Measurements from ENCODE around the gene ASB6.

Gene ASB6

GRCh38 chr9:129631674-129632129 lies 10.2 kb downstream of the ASB6 start:
- TF ChIP-seq TAF1 (IDR thresholded peaks at IDR 0.05; ENCODE audit: borderline replicate concordance, insufficient read depth, low read length) (no peak), SIN3A (IDR thresholded peaks at IDR 0.05; ENCODE audit: borderline replicate concordance, insufficient read depth, low read length) (no peak), REST (IDR thresholded peaks at IDR 0.05; ENCODE audit: insufficient read depth in 1 of 2, low read depth in 2 of 2, low read length in 2 of 2) (no peak), POLR2AphosphoS5 (IDR thresholded peaks at IDR 0.05; ENCODE audit: low read depth, low read length) (no peak), FOXP2 (optimal IDR thresholded peaks at IDR 0.05; ENCODE audit: borderline replicate concordance, extremely low read depth, extremely low read length, insufficient read depth) (no peak)

- TF ChIP-seq TAF1 (IDR thresholded peaks at IDR 0.05; ENCODE audit: borderline replicate concordance, insufficient read depth, low read length) (no peak), POLR2AphosphoS5 (IDR thresholded peaks at IDR 0.05; ENCODE audit: low read depth, low read length) (no peak), FOXP2 (optimal IDR thresholded peaks at IDR 0.05; ENCODE audit: borderline replicate concordance, extremely low read depth, extremely low read length, insufficient read depth) (no peak)
These were observed 10.8 kb downstream of the ASB6 start for GRCh38 chr9:129630967-129631673.

DNA sequence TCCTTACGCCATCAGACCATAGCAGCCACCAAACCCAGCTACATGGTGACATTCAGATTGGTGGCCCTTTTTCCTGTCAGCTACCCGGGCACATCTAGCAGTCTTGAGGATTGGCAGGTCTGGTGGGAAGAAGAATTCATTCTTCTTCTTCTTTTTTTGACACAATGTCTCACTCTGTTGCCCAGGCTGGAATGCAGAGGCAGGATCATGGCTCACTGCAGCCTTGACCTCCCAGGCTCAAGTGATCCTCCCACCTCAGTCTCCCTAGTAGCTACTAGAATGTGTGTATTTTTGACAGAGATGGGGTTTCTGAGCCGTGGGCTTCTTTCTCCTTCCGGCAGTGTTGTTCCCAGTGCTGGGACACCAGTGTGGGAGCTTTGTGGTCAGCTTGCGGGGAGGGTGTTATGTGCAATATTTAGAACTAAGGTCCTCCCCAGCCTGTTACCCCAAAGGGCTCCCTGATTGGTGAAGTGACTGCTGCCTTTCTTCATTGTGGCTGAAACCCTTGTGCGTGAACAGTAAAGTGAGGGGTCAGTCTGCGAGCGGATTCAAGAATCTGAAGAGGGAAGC lies 12.6 kb downstream of the ASB6 start:
- no peak for TF ChIP-seq FOXP2 (optimal IDR thresholded peaks at IDR 0.05; ENCODE audit: borderline replicate concordance, extremely low read depth, extremely low read length, insufficient read depth)
- no peak; the same call in 1 of the 2 replicates for TF ChIP-seq POLR2AphosphoS5 (IDR thresholded peaks at IDR 0.05; ENCODE audit: low read depth, low read length)
- no peak for TF ChIP-seq SIN3A (IDR thresholded peaks at IDR 0.05; ENCODE audit: borderline replicate concordance, insufficient read depth, low read length)
- TF ChIP-seq REST (IDR thresholded peaks at IDR 0.05; ENCODE audit: insufficient read depth in 1 of 2, low read depth in 2 of 2, low read length in 2 of 2) = no peak
- TF ChIP-seq TAF1 (IDR thresholded peaks at IDR 0.05; ENCODE audit: borderline replicate concordance, insufficient read depth, low read length) = no peak

- no peak for TF ChIP-seq POLR2AphosphoS5 (IDR thresholded peaks at IDR 0.05; ENCODE audit: low read depth, low read length)
- no peak for TF ChIP-seq REST (IDR thresholded peaks at IDR 0.05; ENCODE audit: insufficient read depth in 1 of 2, low read depth in 2 of 2, low read length in 2 of 2)
- no peak for TF ChIP-seq FOXP2 (optimal IDR thresholded peaks at IDR 0.05; ENCODE audit: borderline replicate concordance, extremely low read depth, extremely low read length, insufficient read depth)
- TF ChIP-seq SIN3A (IDR thresholded peaks at IDR 0.05; ENCODE audit: borderline replicate concordance, insufficient read depth, low read length) = no peak
- no peak for TF ChIP-seq TAF1 (IDR thresholded peaks at IDR 0.05; ENCODE audit: borderline replicate concordance, insufficient read depth, low read length)
These were observed 13.2 kb downstream of the ASB6 start for GRCh38 chr9:129628709-129629108.

DNA sequence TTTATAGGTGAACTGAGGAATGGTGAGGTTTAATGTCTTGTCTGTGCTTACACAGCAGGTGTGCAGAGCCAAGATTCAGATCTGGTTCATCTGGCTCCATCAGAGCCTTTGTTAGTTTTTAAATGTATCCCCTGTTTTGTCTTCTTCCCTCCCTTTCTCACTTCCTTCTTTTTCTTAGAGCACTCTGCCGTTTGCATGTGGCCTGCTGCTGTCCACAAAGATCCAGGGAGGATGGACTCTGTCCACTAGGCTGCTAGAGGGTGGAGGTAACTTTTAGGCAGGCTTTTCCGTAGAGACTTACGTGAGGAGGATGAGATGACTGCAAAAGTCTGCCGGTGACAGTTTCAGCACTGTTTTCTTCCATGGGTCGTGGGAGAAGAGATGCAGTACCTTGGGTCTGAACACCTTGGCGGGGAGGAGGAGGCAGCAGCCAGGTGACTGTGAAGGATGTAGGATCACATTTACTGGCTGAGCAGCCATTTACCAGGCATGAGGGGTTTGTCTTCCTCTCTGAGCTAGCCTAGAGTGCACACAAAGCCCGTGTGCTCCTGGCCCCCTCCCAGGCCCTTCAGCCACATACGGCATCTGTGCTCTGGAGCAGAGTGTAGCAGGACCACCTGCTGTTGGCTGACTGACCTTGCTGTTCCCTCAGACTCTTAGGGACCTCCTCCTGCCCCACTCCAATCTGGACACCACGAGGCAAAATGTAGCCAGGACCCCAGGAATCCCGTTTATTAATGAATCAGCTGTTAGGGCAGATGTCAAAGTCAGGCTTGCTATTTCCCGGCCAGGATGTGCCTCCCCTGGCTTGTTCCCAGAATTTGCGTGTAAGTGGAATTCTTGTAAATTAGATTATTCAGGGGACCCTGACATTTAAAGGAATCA lies 14.2 kb downstream of the ASB6 start:
- TF ChIP-seq SIN3A (IDR thresholded peaks at IDR 0.05; ENCODE audit: borderline replicate concordance, insufficient read depth, low read length) = peak; percentile 88; the same call in 1 of the 2 replicates
- no peak for TF ChIP-seq POLR2AphosphoS5 (IDR thresholded peaks at IDR 0.05; ENCODE audit: low read depth, low read length)
